Fibroblast of lung (primary cell): Measurements from ENCODE around the gene PDE4D. TPM values are rescaled to one million over a fixed set of nuclear protein-coding genes. Genes with fewer than 3 reads are reported as not detected.

Source experiments
- DNase-seq, 2 donors: peaks; one replicate each; pipeline versions ENCODE4 v3.0.0 to v3.0.0-alpha.2; 2010; ENCODE audit warnings: low read depth in 2 of 2
- H2AFZ ChIP-seq: 2 replicates; pipeline ENCODE4 v1.5.1; 2012; ENCODE audit warnings: low read length, control low read depth, inconsistent platforms
- H3K27ac ChIP-seq: 2 replicates; pipeline ENCODE4 v1.5.1; 2011; ENCODE audit warnings: low read length, control low read depth; ENCODE audit not compliant: insufficient read depth
- H3K27me3 ChIP-seq: 2 replicates; pipeline ENCODE4 v1.5.1; 2011; ENCODE audit warnings: mild to moderate bottlenecking, low read length; ENCODE audit not compliant: control insufficient read depth, insufficient read depth
- H3K36me3 ChIP-seq: 2 replicates; pipeline ENCODE4 v1.5.1; 2011; ENCODE audit warnings: low read length; ENCODE audit not compliant: control insufficient read depth, insufficient read depth
- H3K4me1 ChIP-seq: 2 replicates; pipeline ENCODE4 v1.5.1; 2011; ENCODE audit warnings: low read length; ENCODE audit not compliant: control insufficient read depth, insufficient read depth; ENCODE audit errors: extremely low read depth
- H3K4me2 ChIP-seq: 2 replicates; pipeline ENCODE4 v1.5.1; 2011; ENCODE audit warnings: low read length, control low read depth; ENCODE audit not compliant: insufficient read depth; ENCODE audit errors: extremely low read depth
- H3K4me3 ChIP-seq, 4 experiments: fragments of 200-600 bp in 1 of 4; sonication (generic) in 1 of 4; replicated peaks in 1 of 4; 2 replicates each; pipeline ENCODE4 v1.5.1; 2011 to 2016; ENCODE audit warnings: low read length in 4 of 4, low read depth in 3 of 4, mild to moderate bottlenecking in 3 of 4, control low read depth in 2 of 4, inconsistent platforms in 1 of 4, mixed read lengths in 1 of 4; ENCODE audit not compliant: insufficient read depth in 1 of 4; ENCODE audit errors: control extremely low read depth in 1 of 4
- H3K79me2 ChIP-seq: 2 replicates; pipeline ENCODE4 v1.5.1; 2012; ENCODE audit warnings: mild to moderate bottlenecking, low read length, inconsistent platforms; ENCODE audit not compliant: control insufficient read depth, insufficient read depth
- H3K9ac ChIP-seq: 2 replicates; pipeline ENCODE4 v1.5.1; 2011; ENCODE audit warnings: mild to moderate bottlenecking, low read length, control low read depth; ENCODE audit not compliant: insufficient read depth
- H3K9me3 ChIP-seq: 2 replicates; pipeline ENCODE4 v1.5.1; 2012; ENCODE audit warnings: low read depth, low read length; ENCODE audit not compliant: control insufficient read depth, insufficient read depth
- H4K20me1 ChIP-seq: 2 replicates; pipeline ENCODE4 v1.5.1; 2011; ENCODE audit warnings: low read length; ENCODE audit not compliant: control insufficient read depth, insufficient read depth; ENCODE audit errors: extremely low read depth
- EZH2 ChIP-seq: IDR thresholded peaks from 2 replicates; pipeline ENCODE4 v1.5.1; 2012; ENCODE audit warnings: low read length, control low read depth, mild to moderate bottlenecking; ENCODE audit errors: missing control alignments
- polyA plus RNA-seq, 2 donors: library from polyadenylated mRNA; depleted of rRNA in 1 of 2; stranded (reverse) in 1 of 2; unstranded in 1 of 2; fragments of >200 nt; gene quantifications; 2 replicates each; pipeline ENCODE4 v1.2.1, GENCODE V29; 2011 to 2012; ENCODE audit warnings: missing spikeins in 1 of 2
- total RNA-seq: library from RNA; depleted of rRNA; stranded (reverse); fragments of >200 nt; gene quantifications from 2 replicates; pipeline ENCODE4 v1.2.1, GENCODE V29; 2014
- TF ChIP-seq, protein P1 (sequence below), 2 donors: IDR thresholded peaks in 1 of 2; conservative IDR thresholded peaks in 1 of 2; 1 replicate in 1 of 2; 2 replicates in 1 of 2; pipeline ENCODE4 v1.5.1; 2011 to 2012; ENCODE audit warnings: low read length in 2 of 2, control low read depth in 1 of 2, inconsistent platforms in 1 of 2, low read depth in 1 of 2, mild to moderate bottlenecking in 1 of 2

Gene PDE4D
- total and polyA plus RNA-seq, 2 donors (not counting 1 experiment from before 2014, with no cell fraction given), result 2.1 to 8.3 TPM

DNA sequence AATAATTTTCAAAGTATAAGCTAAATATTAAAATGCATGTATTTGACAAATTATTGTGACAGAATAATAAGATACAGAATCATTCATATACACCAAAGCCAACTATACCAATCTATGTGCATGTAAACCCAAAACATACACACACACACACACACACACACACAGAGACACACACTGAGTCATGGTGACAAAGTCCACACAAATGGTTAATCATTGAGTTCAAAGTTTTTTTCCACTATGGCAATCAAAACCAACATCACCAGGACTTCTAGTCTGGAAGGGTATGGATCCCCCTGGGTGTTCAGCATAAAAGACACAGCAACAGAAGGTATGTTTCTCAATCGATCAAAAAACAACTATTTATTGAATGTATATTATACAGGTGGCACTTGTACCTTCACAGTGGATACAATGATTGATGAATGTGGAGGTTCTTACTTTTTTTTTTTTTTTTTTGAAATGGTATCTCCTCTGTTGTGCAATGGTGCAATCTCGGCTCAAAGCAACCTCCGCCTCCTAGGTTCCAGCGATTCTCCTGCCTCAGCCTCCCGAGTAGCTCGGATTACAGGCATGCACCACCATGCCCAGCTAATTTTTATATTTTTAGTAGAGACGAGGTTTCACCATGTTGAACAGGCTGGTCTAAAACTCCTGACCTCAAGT is 137.0 kb downstream of the PDE4D start:
- TF ChIP-seq, protein P1, sequence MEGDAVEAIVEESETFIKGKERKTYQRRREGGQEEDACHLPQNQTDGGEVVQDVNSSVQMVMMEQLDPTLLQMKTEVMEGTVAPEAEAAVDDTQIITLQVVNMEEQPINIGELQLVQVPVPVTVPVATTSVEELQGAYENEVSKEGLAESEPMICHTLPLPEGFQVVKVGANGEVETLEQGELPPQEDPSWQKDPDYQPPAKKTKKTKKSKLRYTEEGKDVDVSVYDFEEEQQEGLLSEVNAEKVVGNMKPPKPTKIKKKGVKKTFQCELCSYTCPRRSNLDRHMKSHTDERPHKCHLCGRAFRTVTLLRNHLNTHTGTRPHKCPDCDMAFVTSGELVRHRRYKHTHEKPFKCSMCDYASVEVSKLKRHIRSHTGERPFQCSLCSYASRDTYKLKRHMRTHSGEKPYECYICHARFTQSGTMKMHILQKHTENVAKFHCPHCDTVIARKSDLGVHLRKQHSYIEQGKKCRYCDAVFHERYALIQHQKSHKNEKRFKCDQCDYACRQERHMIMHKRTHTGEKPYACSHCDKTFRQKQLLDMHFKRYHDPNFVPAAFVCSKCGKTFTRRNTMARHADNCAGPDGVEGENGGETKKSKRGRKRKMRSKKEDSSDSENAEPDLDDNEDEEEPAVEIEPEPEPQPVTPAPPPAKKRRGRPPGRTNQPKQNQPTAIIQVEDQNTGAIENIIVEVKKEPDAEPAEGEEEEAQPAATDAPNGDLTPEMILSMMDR (conservative IDR thresholded peaks at IDR 0.05 in 1 of 2, IDR thresholded peaks at IDR 0.05 in 1 of 2; ENCODE audit: low read depth in 1 of 2, low read length in 2 of 2), result no peak
- TF ChIP-seq EZH2, result no peak

DNA sequence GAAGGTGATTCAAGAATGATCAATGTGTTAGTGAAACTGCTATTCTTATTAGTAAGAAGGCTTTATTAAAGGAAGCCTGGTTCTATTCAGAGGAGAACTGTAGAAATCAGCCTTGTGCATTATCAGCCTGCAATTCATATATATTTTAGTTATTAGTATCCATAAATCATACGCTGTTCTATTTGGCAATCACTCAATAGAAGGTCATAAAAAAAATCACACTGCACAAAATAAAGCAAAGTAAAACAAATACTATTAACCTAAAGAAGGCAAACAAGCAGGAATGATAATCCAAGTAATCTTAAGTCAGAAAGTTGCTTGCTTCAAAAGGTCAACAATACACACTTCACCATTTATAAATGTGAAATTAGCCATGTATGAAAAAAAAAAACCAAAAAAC is 138.1 kb downstream of the PDE4D start:
- Histone ChIP-seq H3K36me3 (no peaks in the 10 kb centered on the region), H3K4me2 (no peak overlapping the region), H3K9ac (no peak overlapping the region), H3K27ac (no peak overlapping the region), H3K4me3 (no peak overlapping the region), H3K9me3 (no peaks in the 10 kb centered on the region), H3K27me3 (no peaks in the 10 kb centered on the region), H4K20me1 (no peaks in the 10 kb centered on the region), H3K4me1 (no peaks in the 10 kb centered on the region), H2AFZ (no peak overlapping the region), H3K79me2 (no peaks in the 10 kb centered on the region)
- TF ChIP-seq, protein P1 (conservative IDR thresholded peaks at IDR 0.05 in 1 of 2, IDR thresholded peaks at IDR 0.05 in 1 of 2; ENCODE audit: low read depth in 1 of 2, low read length in 2 of 2), result no peak
- no peak for TF ChIP-seq EZH2
- DNase-seq, result no peak

More for the DNA sequence above, 137.0 kb downstream of the PDE4D start:
- H3K79me2 ChIP-seq, result no peaks in the 10 kb centered on the region
- no peak overlapping the region for H3K4me3 ChIP-seq
- no peaks in the 10 kb centered on the region for H3K4me1 ChIP-seq
- H4K20me1 ChIP-seq, result no peaks in the 10 kb centered on the region
- H3K9ac ChIP-seq, result no peak overlapping the region
- H3K4me2 ChIP-seq, result no peak overlapping the region
- H3K27ac ChIP-seq, result no peak overlapping the region
- no peak overlapping the region for H2AFZ ChIP-seq
- no peaks in the 10 kb centered on the region for H3K27me3 ChIP-seq
- peak in 1 of 2 donors; percentile 22 for DNase-seq
- no peaks in the 10 kb centered on the region for H3K9me3 ChIP-seq
- H3K36me3 ChIP-seq, result no peaks in the 10 kb centered on the region

DNA sequence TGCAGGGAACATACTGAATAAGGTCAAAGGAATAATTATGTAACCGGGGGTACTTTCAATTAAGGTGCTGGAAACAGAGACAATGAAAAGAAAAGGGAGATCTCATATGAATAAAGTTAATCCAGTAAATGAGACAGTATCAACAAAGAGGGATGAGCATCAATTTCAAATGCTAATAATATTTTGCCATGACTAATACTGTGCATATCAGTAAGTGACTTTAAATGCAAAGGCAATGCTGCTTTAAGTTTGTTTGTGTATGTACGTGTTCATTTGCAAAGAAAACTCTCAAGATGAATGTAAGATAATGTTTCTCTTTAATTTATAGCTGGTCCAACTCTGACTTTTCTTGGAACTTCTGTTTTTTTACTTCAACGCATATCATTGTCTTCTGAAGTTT is 139.9 kb downstream of the PDE4D start:
- Histone ChIP-seq H3K36me3 (no peaks in the 10 kb centered on the region), H3K4me3 (no peak overlapping the region), H3K27ac (no peak overlapping the region), H3K9ac (no peak overlapping the region), H3K9me3 (no peaks in the 10 kb centered on the region), H3K4me2 (no peak overlapping the region), H2AFZ (no peak overlapping the region), H3K4me1 (no peaks in the 10 kb centered on the region), H4K20me1 (no peaks in the 10 kb centered on the region), H3K79me2 (no peaks in the 10 kb centered on the region), H3K27me3 (no peaks in the 10 kb centered on the region)
- no peak for TF ChIP-seq EZH2
- TF ChIP-seq, protein P1 (conservative IDR thresholded peaks at IDR 0.05 in 1 of 2, IDR thresholded peaks at IDR 0.05 in 1 of 2; ENCODE audit: low read depth in 1 of 2, low read length in 2 of 2), result no peak
- no peak for DNase-seq
